GM12878 (cell line): ENCODE measurements around the gene BOD1L2. TPM values are rescaled to one million over a fixed set of nuclear protein-coding genes. Genes with fewer than 3 reads are reported as not detected.

ENCODE experiments used
- ATAC-seq: fragments of 200-7000 bp; cut with Tn5 transposase; 3 replicates; pipeline ENCODE4 v1.9.1; 2020; ENCODE audit warnings: mild to moderate bottlenecking, moderate library complexity
- BruUV-seq: library from RNA; stranded (reverse); fragments of 400-500 nt; replicated peaks from 2 replicates; lab custom pipeline; 2021; lab: Mats Ljungman, UMichigan
- CTCF ChIA-PET: fragments of 300-600 bp; sonication (Branson Sonifier 250); formaldehyde crosslinking; extraction: SDS; loops from one replicate; lab custom pipeline; 2021; ENCODE audit warnings: inconsistent platforms; lab: Yijun Ruan, JAX
- POLR2A ChIA-PET: fragments of 350-600 bp; formaldehyde crosslinking; extraction: SDS; loops from one replicate; lab custom pipeline; 2021; ENCODE audit warnings: inconsistent platforms; lab: Charles Lee
- RAD21 ChIA-PET: fragments of 300-600 bp; sonication (Branson Sonifier 250); formaldehyde crosslinking; loops from one replicate; lab custom pipeline; 2023; ENCODE audit warnings: antibody characterized with exemption; ENCODE audit not compliant: unreplicated experiment; lab: Charles Lee
- SMC1A ChIA-PET: fragments of 300-600 bp; sonication (Branson Sonifier 250); formaldehyde crosslinking; loops from one replicate; lab custom pipeline; 2023; ENCODE audit not compliant: unreplicated experiment, uncharacterized antibody; lab: Charles Lee
- DNase-seq: peaks from one replicate; pipeline ENCODE4 v3.0.0-alpha.2; 2011; ENCODE audit warnings: low read depth, low spot score
- FAIRE-seq: peaks from 3 replicates; lab custom pipeline; 2011; peaks lifted over from hg19 to GRCh38; lab: Jason Lieb, UNC
- H2AFZ ChIP-seq: 2 replicates; pipeline ENCODE4 v1.6.0; 2011; ENCODE audit warnings: low read depth, low read length, control low read depth; ENCODE audit not compliant: control insufficient read depth
- H3K27ac ChIP-seq: 2 replicates; pipeline ENCODE4 v1.5.1; 2011; ENCODE audit warnings: control low read depth; ENCODE audit not compliant: control insufficient read depth, insufficient read depth
- H3K27me3 ChIP-seq, 2 experiments: replicated peaks in 1 of 2; 2 replicates each; pipeline versions ENCODE4 v1.6.0 to v1.6.1; 2011; ENCODE audit warnings: low read length in 1 of 2; ENCODE audit not compliant: control insufficient read depth in 2 of 2, insufficient read depth in 2 of 2
- H3K36me3 ChIP-seq, 2 experiments: 2 replicates each; pipeline ENCODE4 v1.5.1; 2011; ENCODE audit warnings: low read length in 1 of 2; ENCODE audit not compliant: control insufficient read depth in 2 of 2, insufficient read depth in 2 of 2
- H3K4me1 ChIP-seq: 2 replicates; pipeline ENCODE4 v1.6.1; 2011; ENCODE audit warnings: mild to moderate bottlenecking, low read length, moderate library complexity, mixed read lengths; ENCODE audit not compliant: control insufficient read depth, insufficient read depth
- H3K4me2 ChIP-seq: 2 replicates; pipeline ENCODE4 v1.6.0; 2011; ENCODE audit warnings: control low read depth; ENCODE audit not compliant: control insufficient read depth, insufficient read depth
- H3K4me3 ChIP-seq: fragments of 200-600 bp; sonication (generic); 2 replicates; pipeline ENCODE4 v1.5.1; 2016
- H3K79me2 ChIP-seq: 2 replicates; pipeline ENCODE4 v1.6.0; 2011; ENCODE audit warnings: low read length; ENCODE audit not compliant: control insufficient read depth, insufficient read depth
- H3K9ac ChIP-seq: 2 replicates; pipeline ENCODE4 v1.8.0; 2011; ENCODE audit warnings: low read length, control low read depth, mixed read lengths; ENCODE audit not compliant: control insufficient read depth, insufficient read depth
- H3K9me3 ChIP-seq: replicated peaks from 3 replicates; pipeline ENCODE4 v1.5.1; 2011; ENCODE audit warnings: mild to moderate bottlenecking, low read length; ENCODE audit not compliant: control insufficient read depth, insufficient read depth
- H4K20me1 ChIP-seq: 2 replicates; pipeline ENCODE4 v1.6.0; 2011; ENCODE audit not compliant: control insufficient read depth, insufficient read depth
- ETV6 ChIP-seq, 2 experiments: fragments of 450-650 bp in 1 of 2; IDR thresholded peaks in 1 of 2; conservative IDR thresholded peaks in 1 of 2; 2 replicates each; pipeline ENCODE4 v1.6.1; 2014; ENCODE audit warnings: antibody characterized with exemption in 1 of 2, borderline replicate concordance in 1 of 2, low read depth in 1 of 2, mild to moderate bottlenecking in 1 of 2, moderate library complexity in 1 of 2
- HDAC2 ChIP-seq: fragments of 200-600 bp; sonication (generic); IDR thresholded peaks from 2 replicates; pipeline ENCODE4 v1.6.1; 2017
- LARP7 ChIP-seq: fragments of 450-650 bp; IDR thresholded peaks from 2 replicates; pipeline ENCODE4 v1.6.1; 2017; ENCODE audit warnings: mild to moderate bottlenecking
- MEF2A ChIP-seq: IDR thresholded peaks from 2 replicates; pipeline ENCODE4 v1.6.1; 2011; ENCODE audit warnings: low read depth, mild to moderate bottlenecking, low read length, moderate library complexity; ENCODE audit not compliant: insufficient read depth
- MTA2 ChIP-seq: fragments of 450-650 bp; IDR thresholded peaks from 2 replicates; pipeline ENCODE4 v1.6.1; 2016; ENCODE audit warnings: low read depth, mild to moderate bottlenecking, moderate library complexity
- MXI1 ChIP-seq: fragments of 150-350 bp; IDR thresholded peaks from 2 replicates; pipeline ENCODE4 v1.6.1; 2011; ENCODE audit warnings: low read depth, mild to moderate bottlenecking, inconsistent platforms, low read length, improper control_type of control experiment
- POLR2A ChIP-seq: IDR thresholded peaks from 2 replicates; pipeline ENCODE4 v1.6.1; 2011; ENCODE audit warnings: low read depth, mild to moderate bottlenecking, low read length
- POLR2AphosphoS5 ChIP-seq: IDR thresholded peaks from 2 replicates; pipeline ENCODE4 v1.6.1; 2011; ENCODE audit warnings: mild to moderate bottlenecking, low read length, inconsistent platforms
- RUNX3 ChIP-seq: IDR thresholded peaks from 2 replicates; pipeline ENCODE4 v1.6.1; 2012; ENCODE audit warnings: low read length, inconsistent platforms
- YBX1 ChIP-seq: fragments of 450-650 bp; IDR thresholded peaks from 2 replicates; pipeline ENCODE4 v1.6.1; 2016; ENCODE audit warnings: antibody characterized with exemption
- ZNF592 ChIP-seq: fragments of 450-650 bp; IDR thresholded peaks from 2 replicates; pipeline ENCODE4 v1.6.1; 2017; ENCODE audit warnings: mild to moderate bottlenecking, moderate library complexity
- WGBS: methylation state at CpG from one replicate; pipeline ENCODE4 v1.1.6; 2016; ENCODE audit warnings: low lambda C conversion rate; ENCODE audit not compliant: insufficient replicate concordance, insufficient coverage; ENCODE audit errors: missing lambda C conversion rate; 5-methylcytosine and 5-hydroxymethylcytosine counted together
- in situ Hi-C: fragments of 300-500 bp; cut with MboI; formaldehyde crosslinking; loops from 9 replicates; pipeline ENCODE4 v1.14.3; 2018; ENCODE audit warnings: mixed read lengths
- intact Hi-C: fragments of 100-400 bp; cut with micrococcal nuclease; formaldehyde crosslinking; loops from one replicate; pipeline ENCODE4 v1.14.2; 2022; ENCODE audit not compliant: unreplicated experiment
- polyA plus RNA-seq, 11 experiments: library from polyadenylated mRNA; depleted of rRNA in 4 of 11; unstranded in 6 of 11; stranded (reverse) in 5 of 11; fragments of >200 nt; fragmentation: Nextera tagmentation in 4 of 11; fragmentation: Illumina TruSeq in 1 of 11; extraction: Ambion mirVana in 4 of 11; extraction: Trizol in 1 of 11; gene quantifications; 1 replicate in 1 of 11; 2 replicates in 10 of 11; pipeline versions ENCODE4 v1.2.1 to v1.2.3, GENCODE V29; 2011 to 2016; ENCODE audit warnings: inconsistent platforms in 2 of 11, missing spikeins in 2 of 11, low read depth in 1 of 11
- total RNA-seq, 4 experiments: library from RNA; depleted of rRNA in 3 of 4; stranded (reverse); fragments of >200 nt in 3 of 4; fragmentation: Illumina TruSeq in 1 of 4; extraction: Trizol in 1 of 4; gene quantifications; 2 replicates each; pipeline versions ENCODE4 v1.2.1 to v1.2.3, GENCODE V29; 2013 to 2021

BOD1L2 gene
- total and polyA plus RNA-seq, 10 of the 15 experiments (the other 5 are each of a cell fraction or from before 2014, with no cell fraction given), result not detected

- TF ChIP-seq ZNF592 (no peak), HDAC2 (no peak), ETV6 (conservative IDR thresholded peaks at IDR 0.05 in 1 of 2, IDR thresholded peaks at IDR 0.05 in 1 of 2; ENCODE audit: borderline replicate concordance in 1 of 2, low read depth in 1 of 2) (no peak), POLR2A (no peak), MXI1 (no peak)
These were observed 47.7 kb downstream of the BOD1L2 start (continued) for GRCh38 chr18:57194622-57195021.

GRCh38 chr18:57195341-57195740 lies 48.5 kb downstream of the BOD1L2 start:
- FAIRE-seq (no peak), DNase-seq (no peak), ATAC-seq (no peak)
- Histone ChIP-seq H3K4me1 (no peaks in the 10 kb centered on the region), H3K27me3 (no peaks in the 10 kb centered on the region), H3K79me2 (no peaks in the 10 kb centered on the region), H3K9ac (no peak overlapping the region), H3K4me3 (no peak overlapping the region), H4K20me1 (no peaks in the 10 kb centered on the region), H2AFZ (no peak overlapping the region), H3K4me2 (no peak overlapping the region), H3K27ac (no peak overlapping the region), H3K36me3 (no peaks in the 10 kb centered on the region), H3K9me3 (no peaks in the 10 kb centered on the region)
- intact Hi-C loops (no loop called here), in situ Hi-C loops (no loop called here)
- BruUV-seq, result no TSS peak
- ChIA-PET RAD21 (no interaction called here), SMC1A (no interaction called here), POLR2A (no interaction called here), CTCF (no interaction called here)
- 4% methylated on average over 1 of the region's 1 CpG for WGBS
- TF ChIP-seq YBX1, result no peak
- no peak for TF ChIP-seq LARP7
- TF ChIP-seq POLR2AphosphoS5, result no peak
- TF ChIP-seq MXI1, result no peak
- no peak for TF ChIP-seq MEF2A
- no peak for TF ChIP-seq RUNX3
- TF ChIP-seq MTA2, result no peak
